Measurements from ENCODE around the gene SYTL2.
A peak's percentile ranks its signal among the peaks of the same experiment; 100 is the strongest.

Gene SYTL2

DNA sequence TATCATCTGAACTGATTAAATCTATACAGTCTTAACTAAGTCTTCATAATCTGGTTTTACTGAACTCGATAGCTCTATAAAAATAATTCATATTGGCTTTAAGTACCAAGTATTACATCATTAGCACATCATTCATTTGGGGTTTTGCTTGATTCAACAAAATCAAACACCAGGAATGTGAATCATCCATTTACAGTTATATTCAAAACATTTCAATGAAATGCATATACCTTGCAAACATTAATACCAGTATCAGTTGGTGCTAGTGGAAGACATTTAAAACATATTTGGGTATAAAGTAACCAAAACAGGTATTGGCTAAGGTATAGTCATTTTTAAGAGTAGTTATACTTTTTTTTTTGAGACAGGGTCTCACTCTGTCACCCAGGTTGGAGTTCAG lies 112.7 kb downstream of the SYTL2 start:
- H3K36me3 ChIP-seq (ENCODE audit: insufficient read depth, low read length) = no peaks in the 10 kb centered on the region
- no peak overlapping the region for H3K27ac ChIP-seq
- DNase-seq (ENCODE audit: low read depth, low spot score) = no peak
- H3K9ac ChIP-seq (ENCODE audit: insufficient read length) = no peak overlapping the region
- H3K9me3 ChIP-seq (ENCODE audit: low read depth, low read length) = no peaks in the 10 kb centered on the region
- no peak overlapping the region for H3K4me3 ChIP-seq
- TF ChIP-seq POLR2AphosphoS5 (IDR thresholded peaks at IDR 0.05; ENCODE audit: borderline replicate concordance, low read depth, low read length) = no peak
- TF ChIP-seq FOXP2 (optimal IDR thresholded peaks at IDR 0.05; ENCODE audit: control extremely low read depth, extremely low read length, insufficient read depth) = no peak
- no peak for TF ChIP-seq EZH2 (IDR thresholded peaks at IDR 0.05)

DNA sequence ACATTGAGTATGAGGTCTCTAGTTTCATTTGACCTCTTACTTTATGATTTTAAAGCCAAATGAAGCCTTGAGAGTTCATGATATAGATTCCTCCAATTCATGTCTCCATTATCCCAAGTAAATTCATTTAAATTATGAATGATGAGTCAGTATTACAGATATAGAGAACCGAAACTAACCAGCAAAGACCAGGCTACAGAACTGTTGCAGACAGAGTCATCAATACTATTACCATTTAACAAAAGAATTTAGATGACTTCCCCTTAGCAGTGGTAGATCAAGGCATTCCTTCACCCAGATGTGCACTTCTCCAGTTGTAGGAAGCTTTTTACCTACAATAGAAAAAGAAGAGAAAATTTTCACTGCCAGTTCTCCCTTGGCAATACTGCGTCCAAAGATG lies 113.2 kb downstream of the SYTL2 start:
- Histone ChIP-seq H3K9me3 (ENCODE audit: low read depth, low read length) (no peaks in the 10 kb centered on the region), H3K27ac (no peak overlapping the region), H3K4me3 (no peak overlapping the region), H3K9ac (ENCODE audit: insufficient read length) (no peak overlapping the region), H3K36me3 (ENCODE audit: insufficient read depth, low read length) (no peaks in the 10 kb centered on the region)
- TF ChIP-seq EZH2 (IDR thresholded peaks at IDR 0.05) = no peak
- TF ChIP-seq POLR2AphosphoS5 (IDR thresholded peaks at IDR 0.05; ENCODE audit: borderline replicate concordance, low read depth, low read length) = no peak
- no peak for TF ChIP-seq FOXP2 (optimal IDR thresholded peaks at IDR 0.05; ENCODE audit: control extremely low read depth, extremely low read length, insufficient read depth)
- DNase-seq (ENCODE audit: low read depth, low spot score) = no peak

DNA sequence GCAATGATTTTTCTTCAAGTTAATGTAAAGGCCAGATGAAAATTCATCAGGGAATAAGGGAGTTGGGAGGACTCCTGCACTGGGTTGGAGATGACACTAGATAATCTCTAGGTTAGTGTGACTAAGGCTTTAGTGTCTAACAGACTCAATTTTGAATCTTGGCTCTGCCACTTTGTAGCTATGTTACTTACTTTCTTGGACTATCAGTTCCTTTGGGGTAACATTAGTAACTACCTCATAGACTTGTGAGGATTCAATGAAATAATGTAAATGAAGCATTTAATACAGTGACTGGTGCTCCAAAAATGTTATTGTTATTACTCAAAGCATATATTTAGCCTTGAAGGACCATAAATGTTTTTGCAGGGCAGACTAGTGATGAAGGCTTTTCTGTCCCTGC lies 115.4 kb downstream of the SYTL2 start:
- no peak overlapping the region for H3K9ac ChIP-seq (ENCODE audit: insufficient read length)
- H3K36me3 ChIP-seq (ENCODE audit: insufficient read depth, low read length) = no peaks in the 10 kb centered on the region
- H3K27ac ChIP-seq = no peak overlapping the region
- no peak overlapping the region for H3K4me3 ChIP-seq
- TF ChIP-seq FOXP2 (optimal IDR thresholded peaks at IDR 0.05; ENCODE audit: control extremely low read depth, extremely low read length, insufficient read depth) (no peak), EZH2 (IDR thresholded peaks at IDR 0.05) (no peak), POLR2AphosphoS5 (IDR thresholded peaks at IDR 0.05; ENCODE audit: borderline replicate concordance, low read depth, low read length) (no peak)
- no peaks in the 10 kb centered on the region for H3K9me3 ChIP-seq (ENCODE audit: low read depth, low read length)
- no peak for DNase-seq (ENCODE audit: low read depth, low spot score)

DNA sequence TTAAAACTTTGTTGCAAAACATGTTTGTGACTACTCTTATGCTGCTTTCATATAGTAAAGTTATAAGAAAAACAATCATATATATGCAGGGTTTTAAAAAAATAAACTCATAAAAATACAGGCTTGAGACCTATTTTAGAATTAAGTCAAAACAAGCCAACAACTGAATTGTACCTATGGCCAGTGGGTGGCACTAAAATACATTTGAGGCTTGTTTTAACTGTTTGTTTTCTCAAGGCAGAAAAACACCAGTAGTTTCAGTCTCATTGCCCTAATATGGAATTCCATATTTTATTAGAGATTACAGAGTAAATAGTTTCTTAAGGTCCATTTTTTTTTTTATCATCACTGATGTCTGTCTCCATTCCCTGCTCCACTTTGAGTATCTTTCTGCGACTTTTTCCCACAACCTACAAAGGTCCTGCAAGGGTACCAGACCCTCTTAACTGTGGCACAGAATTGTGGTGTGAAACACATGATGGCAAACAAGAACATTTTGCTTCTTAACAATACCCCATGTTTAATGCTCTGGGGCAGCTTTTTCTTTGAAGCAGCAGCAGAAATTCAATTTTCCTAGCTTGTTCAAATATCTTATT lies 116.5 kb downstream of the SYTL2 start:
- peak; percentile 34 for DNase-seq (ENCODE audit: low read depth, low spot score)
- no peaks in the 10 kb centered on the region for H3K36me3 ChIP-seq (ENCODE audit: insufficient read depth, low read length)
- TF ChIP-seq FOXP2 (optimal IDR thresholded peaks at IDR 0.05; ENCODE audit: control extremely low read depth, extremely low read length, insufficient read depth) = no peak
- no peak overlapping the region for H3K27ac ChIP-seq
- no peak overlapping the region for H3K9ac ChIP-seq (ENCODE audit: insufficient read length)
- H3K9me3 ChIP-seq (ENCODE audit: low read depth, low read length) = no peaks in the 10 kb centered on the region
- H3K4me3 ChIP-seq = no peak overlapping the region

DNA sequence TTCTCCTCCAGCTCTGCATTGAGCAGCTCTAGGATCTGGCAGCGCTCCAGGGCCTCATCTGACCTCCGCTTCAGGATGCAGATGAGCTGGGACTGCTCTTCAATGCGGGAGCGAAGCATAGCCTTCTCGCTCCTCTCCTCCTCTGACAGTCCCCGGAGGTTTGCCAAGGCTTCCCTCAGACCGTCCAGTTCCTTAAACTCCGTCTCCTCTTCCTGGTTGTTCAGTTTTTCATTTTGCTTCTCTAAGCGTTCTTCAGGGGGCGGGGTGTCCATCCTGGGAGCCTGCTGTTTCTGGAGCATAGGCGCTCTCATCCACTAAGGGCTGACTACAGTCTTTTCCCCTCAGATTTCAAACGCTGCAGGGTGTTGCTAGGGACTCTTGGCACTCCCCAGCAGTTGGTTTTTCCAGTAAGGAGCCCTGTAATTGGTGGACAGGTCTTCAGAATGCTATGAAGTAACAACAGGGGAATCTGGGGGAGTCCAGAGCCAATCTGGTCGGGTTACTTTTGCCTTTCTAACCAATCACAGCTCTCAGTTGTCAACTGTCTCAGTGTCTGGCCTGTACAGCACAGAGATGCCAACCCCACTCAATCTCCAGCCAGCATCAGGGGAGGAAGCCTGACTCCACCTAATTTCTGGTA lies 125.0 kb downstream of the SYTL2 start, which contains the start of gene CCDC89:
CCDC89 (minus strand) TSS at position 376 of the 640 bp plus-strand sequence; CDS start at position 311, 65 bp downstream.
- no peak within 1 kb of the TSS for H3K27ac ChIP-seq
- no peak within 1 kb of the TSS for H3K4me3 ChIP-seq
- H3K36me3 ChIP-seq (ENCODE audit: insufficient read depth, low read length) = no peaks in the 10 kb centered on the region
- no peaks in the 10 kb centered on the region for H3K9me3 ChIP-seq (ENCODE audit: low read depth, low read length)
- TF ChIP-seq FOXP2 (optimal IDR thresholded peaks at IDR 0.05; ENCODE audit: control extremely low read depth, extremely low read length, insufficient read depth) = no peak
- TF ChIP-seq EZH2 (IDR thresholded peaks at IDR 0.05) = no peak
- TF ChIP-seq POLR2AphosphoS5 (IDR thresholded peaks at IDR 0.05; ENCODE audit: borderline replicate concordance, low read depth, low read length) = no peak
- H3K9ac ChIP-seq (ENCODE audit: insufficient read length) = no peak within 1 kb of the TSS
- no peak for DNase-seq (ENCODE audit: low read depth, low spot score)

DNA sequence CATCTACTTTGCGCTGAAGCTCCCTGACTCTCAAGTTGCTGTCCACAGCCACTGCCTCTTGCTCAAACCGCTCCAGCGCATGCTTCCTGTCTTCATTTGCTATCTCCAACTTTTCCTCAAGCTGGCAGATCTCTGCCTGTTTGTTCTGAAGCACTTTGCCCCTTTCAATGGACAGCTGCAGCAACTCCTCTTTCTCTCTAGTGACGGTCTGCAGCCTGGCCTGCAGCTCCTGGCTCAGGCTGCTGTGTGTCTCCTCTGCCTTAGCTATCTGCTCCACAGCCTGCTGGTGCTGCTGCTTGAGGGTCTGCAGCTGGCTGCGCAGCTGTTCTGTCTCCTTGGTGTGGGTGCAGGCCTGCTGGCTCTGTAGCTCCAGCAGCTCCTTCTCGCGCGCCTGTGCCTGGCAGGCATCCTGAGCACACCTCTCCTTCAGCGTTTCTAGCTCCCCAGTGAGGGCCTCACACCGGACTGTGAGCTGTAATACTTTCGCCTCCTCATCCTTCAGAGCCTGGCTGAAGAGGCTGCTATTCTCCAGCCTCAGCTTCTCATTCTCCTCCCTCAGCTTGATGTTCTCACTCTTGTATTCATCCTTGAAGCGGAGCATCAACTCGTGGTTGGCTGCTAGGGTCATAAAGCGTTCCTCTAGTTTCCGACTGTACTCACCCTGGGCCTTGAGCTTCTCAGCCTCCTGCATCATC lies 125.7 kb downstream of the SYTL2 start:
- H3K36me3 ChIP-seq (ENCODE audit: insufficient read depth, low read length) = no peaks in the 10 kb centered on the region
- H3K27ac ChIP-seq = no peak overlapping the region
- TF ChIP-seq EZH2 (IDR thresholded peaks at IDR 0.05) = no peak
- no peak for TF ChIP-seq POLR2AphosphoS5 (IDR thresholded peaks at IDR 0.05; ENCODE audit: borderline replicate concordance, low read depth, low read length)
- no peak for TF ChIP-seq FOXP2 (optimal IDR thresholded peaks at IDR 0.05; ENCODE audit: control extremely low read depth, extremely low read length, insufficient read depth)
- no peak overlapping the region for H3K9ac ChIP-seq (ENCODE audit: insufficient read length)
- no peak for DNase-seq (ENCODE audit: low read depth, low spot score)
- H3K4me3 ChIP-seq = no peak overlapping the region
- H3K9me3 ChIP-seq (ENCODE audit: low read depth, low read length) = no peaks in the 10 kb centered on the region

DNA sequence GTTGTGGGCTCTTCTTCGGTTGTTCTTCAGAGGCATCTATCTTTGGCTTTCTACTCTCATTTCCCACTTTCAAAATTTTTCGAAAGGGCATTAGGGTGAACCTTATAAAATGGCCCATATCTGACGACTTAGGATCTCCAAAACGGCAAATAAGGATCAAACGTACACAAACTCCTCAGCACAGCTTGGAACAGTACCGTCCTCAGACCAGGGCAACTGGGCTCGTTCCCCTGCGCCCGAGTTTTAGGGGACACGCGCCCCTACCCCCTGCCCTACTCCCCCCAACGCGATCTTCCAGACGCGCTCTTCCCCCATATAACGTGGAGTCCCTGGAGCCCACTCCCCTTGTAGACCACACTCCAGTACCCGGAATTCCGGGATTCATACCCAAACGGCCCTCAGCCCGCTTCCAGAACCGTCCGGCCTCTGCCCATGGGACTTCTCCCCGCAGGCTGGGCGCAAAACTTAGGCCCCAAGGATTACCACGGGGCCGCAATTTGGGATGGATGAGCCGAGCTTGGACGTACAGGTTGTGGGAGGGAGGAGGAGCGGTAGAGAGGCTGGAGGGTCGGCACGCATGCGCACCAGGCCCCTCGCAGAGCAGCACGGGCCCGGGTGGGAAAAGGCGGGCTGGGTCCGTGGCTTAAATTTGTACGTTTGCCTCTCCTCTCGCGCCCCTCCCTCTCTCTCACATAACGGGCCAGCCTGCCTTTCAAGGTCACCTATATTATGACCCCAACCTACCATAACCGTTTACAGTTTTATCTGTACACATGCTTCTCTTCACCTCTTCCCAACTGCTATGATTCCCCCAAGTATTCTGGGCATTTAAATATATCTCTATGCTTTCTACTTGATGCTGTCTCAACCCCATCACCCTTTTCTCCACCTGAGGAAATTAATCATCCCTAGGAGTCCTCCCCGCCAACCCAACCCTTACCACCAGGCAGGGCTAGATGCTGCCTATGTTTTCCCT lies 128.3 kb downstream of the SYTL2 start:
- Histone ChIP-seq H3K4me3 (peak overlapping the region; percentile 76), H3K36me3 (ENCODE audit: insufficient read depth, low read length) (no peaks in the 10 kb centered on the region), H3K27ac (no peak overlapping the region), H3K9ac (ENCODE audit: insufficient read length) (peak overlapping the region; percentile 71), H3K9me3 (ENCODE audit: low read depth, low read length) (no peaks in the 10 kb centered on the region)
- DNase-seq (ENCODE audit: low read depth, low spot score) = no peak
- no peak for TF ChIP-seq FOXP2 (optimal IDR thresholded peaks at IDR 0.05; ENCODE audit: control extremely low read depth, extremely low read length, insufficient read depth)
- peak; percentile 46; the same call in 1 of the 2 replicates for TF ChIP-seq POLR2AphosphoS5 (IDR thresholded peaks at IDR 0.05; ENCODE audit: borderline replicate concordance, low read depth, low read length)
- no peak for TF ChIP-seq EZH2 (IDR thresholded peaks at IDR 0.05)

DNA sequence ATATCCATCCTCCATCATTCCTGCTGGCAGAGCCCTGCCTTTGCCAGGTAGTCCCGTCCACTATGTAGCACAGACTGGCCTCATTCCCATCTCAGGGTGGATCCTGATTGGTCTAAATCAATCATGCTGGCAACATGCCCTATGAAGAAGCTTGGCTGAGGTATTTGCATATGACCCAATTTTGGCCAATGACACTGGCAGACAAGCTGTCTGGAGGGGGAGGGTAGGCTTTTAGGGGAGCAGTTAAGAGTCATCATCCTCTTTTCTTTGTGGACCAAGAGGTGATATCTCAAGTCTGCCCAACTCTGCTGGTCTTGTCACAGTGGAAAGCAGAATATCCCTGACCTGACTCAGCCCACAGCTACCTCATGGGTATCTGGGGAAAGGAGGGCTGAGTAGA lies 130.0 kb downstream of the SYTL2 start:
- TF ChIP-seq FOXP2 (optimal IDR thresholded peaks at IDR 0.05; ENCODE audit: control extremely low read depth, extremely low read length, insufficient read depth) = no peak
- no peak for TF ChIP-seq POLR2AphosphoS5 (IDR thresholded peaks at IDR 0.05; ENCODE audit: borderline replicate concordance, low read depth, low read length)
- no peak for TF ChIP-seq EZH2 (IDR thresholded peaks at IDR 0.05)
- Histone ChIP-seq H3K27ac (no peak overlapping the region), H3K9me3 (ENCODE audit: low read depth, low read length) (no peaks in the 10 kb centered on the region), H3K9ac (ENCODE audit: insufficient read length) (no peak overlapping the region), H3K4me3 (no peak overlapping the region), H3K36me3 (ENCODE audit: insufficient read depth, low read length) (no peaks in the 10 kb centered on the region)
- DNase-seq (ENCODE audit: low read depth, low spot score) = no peak
